Measurements from ENCODE around the gene TTLL9.

- no peak for TF ChIP-seq TAF1 (IDR thresholded peaks at IDR 0.05; ENCODE audit: low read depth, low read length)
- TF ChIP-seq POLR2A (IDR thresholded peaks at IDR 0.05; ENCODE audit: low read depth, low read length) = no peak
- no peak for TF ChIP-seq POLR2AphosphoS5 (IDR thresholded peaks at IDR 0.05; ENCODE audit: low read depth, low read length)
- TF ChIP-seq PAX5 (IDR thresholded peaks at IDR 0.05; ENCODE audit: insufficient read depth, low read length, severe bottlenecking) = no peak
- 0 out of 2 replicates have a peak, but pooled peaks have one; percentile 9 for TF ChIP-seq SPI1 (IDR thresholded peaks at IDR 0.05; ENCODE audit: low read depth, low read length)
Observed at GRCh38 chr20:31879143-31879987, 8.9 kb downstream of the TTLL9 start.
